ENCODE measurements around the gene MAJIN.

MAJIN gene

DNA sequence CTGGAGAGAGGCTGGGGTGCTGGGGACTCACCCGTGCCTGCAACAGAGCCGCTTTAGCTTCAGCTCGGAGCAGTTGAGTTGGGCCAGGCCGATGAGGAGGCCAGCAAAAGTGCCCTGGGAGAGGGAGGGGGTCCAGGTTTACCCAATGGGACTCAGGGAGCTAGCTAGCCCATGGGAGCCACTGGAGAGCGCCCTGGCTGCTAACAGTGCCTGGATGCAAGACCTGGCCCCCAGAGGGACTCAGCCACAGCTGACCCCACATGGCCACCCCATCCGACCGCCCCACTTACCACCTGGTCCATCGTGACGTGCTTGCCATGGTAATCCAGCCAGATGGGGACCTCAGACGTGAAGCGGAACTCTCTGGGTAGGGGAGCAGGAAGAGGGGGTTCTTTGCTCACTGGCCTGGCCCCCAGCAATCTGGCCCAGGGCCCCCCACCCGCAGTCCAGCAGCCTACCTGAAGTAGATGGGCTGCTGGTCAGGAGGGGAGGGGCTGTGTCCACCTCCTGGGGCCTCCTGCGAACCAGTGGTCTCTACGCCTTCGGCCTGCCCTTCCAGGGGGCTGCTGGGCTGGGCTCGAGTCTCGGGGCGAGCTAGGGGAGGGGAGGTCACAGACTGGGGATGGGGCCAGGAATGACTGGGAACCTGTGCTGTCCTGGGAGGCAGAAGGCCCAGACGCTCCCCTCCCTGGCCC lies 74.4 kb downstream of the MAJIN start:
- no peak overlapping the region for H3K4me2 ChIP-seq (ENCODE audit: insufficient read depth, low read length)

DNA sequence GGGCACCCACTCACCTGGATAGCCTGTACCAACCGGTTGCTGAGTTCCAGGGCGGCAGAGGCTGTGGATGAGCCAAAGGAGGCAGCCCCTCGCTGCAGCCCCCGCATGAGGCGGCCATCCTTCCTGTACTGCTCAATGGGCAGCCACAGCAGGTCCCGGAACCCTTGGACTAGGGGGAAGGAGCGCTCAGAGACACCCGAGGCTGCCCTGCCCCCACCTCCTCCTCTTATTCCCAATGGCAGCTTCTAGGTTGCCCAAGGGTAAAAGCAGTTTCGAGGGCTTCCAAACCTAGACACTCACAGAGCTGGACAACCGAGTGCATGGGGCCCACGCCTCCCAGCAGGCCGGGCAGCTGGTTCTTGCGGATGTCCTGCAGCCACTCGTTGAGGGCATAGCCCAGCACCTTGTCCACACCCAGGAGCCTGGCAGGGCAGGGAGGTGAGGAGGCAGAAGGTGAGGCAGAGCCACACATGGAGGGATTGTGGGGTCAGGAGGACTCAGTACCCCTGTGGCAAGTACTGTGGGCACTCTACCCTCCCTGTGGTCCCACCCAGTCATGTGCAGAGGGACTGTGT lies 75.4 kb downstream of the MAJIN start:
- ATAC-seq (ENCODE audit: insufficient read depth, low read depth), result no peak

More for the DNA sequence above, 74.4 kb downstream of the MAJIN start:
- Histone ChIP-seq H3K36me3 (ENCODE audit: insufficient read depth, low read length) (peaks cover 57% of the 10 kb centered on the region), H2AFZ (ENCODE audit: low read depth, low read length) (no peak overlapping the region), H3K4me1 (ENCODE audit: insufficient read depth, low read length) (no peaks in the 10 kb centered on the region), H4K20me1 (ENCODE audit: insufficient read depth, low read length) (no peaks in the 10 kb centered on the region), H3K9me3 (ENCODE audit: insufficient read depth, low read length, severe bottlenecking) (no peaks in the 10 kb centered on the region), H3K79me2 (ENCODE audit: insufficient read depth, low read length) (no peaks in the 10 kb centered on the region), H3K27me3 (ENCODE audit: insufficient read depth, low read length, poor library complexity) (no peaks in the 10 kb centered on the region), H3K9ac (ENCODE audit: low read depth, low read length) (no peak overlapping the region), H3K27ac (ENCODE audit: low read length) (no peak overlapping the region), H3K4me3 (ENCODE audit: low read depth in 1 of 2, low read length in 2 of 2) (no peak overlapping the region)
- DNase-seq (no peak), ATAC-seq (ENCODE audit: insufficient read depth, low read depth) (no peak)
- TF ChIP-seq EZH2 (IDR thresholded peaks at IDR 0.05; ENCODE audit: borderline replicate concordance, low read depth, low read length, severe bottlenecking), result no peak
- TF ChIP-seq, protein P1, sequence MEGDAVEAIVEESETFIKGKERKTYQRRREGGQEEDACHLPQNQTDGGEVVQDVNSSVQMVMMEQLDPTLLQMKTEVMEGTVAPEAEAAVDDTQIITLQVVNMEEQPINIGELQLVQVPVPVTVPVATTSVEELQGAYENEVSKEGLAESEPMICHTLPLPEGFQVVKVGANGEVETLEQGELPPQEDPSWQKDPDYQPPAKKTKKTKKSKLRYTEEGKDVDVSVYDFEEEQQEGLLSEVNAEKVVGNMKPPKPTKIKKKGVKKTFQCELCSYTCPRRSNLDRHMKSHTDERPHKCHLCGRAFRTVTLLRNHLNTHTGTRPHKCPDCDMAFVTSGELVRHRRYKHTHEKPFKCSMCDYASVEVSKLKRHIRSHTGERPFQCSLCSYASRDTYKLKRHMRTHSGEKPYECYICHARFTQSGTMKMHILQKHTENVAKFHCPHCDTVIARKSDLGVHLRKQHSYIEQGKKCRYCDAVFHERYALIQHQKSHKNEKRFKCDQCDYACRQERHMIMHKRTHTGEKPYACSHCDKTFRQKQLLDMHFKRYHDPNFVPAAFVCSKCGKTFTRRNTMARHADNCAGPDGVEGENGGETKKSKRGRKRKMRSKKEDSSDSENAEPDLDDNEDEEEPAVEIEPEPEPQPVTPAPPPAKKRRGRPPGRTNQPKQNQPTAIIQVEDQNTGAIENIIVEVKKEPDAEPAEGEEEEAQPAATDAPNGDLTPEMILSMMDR (IDR thresholded peaks at IDR 0.05; ENCODE audit: borderline replicate concordance, extremely low read depth, low read length, poor library complexity, severe bottlenecking), result no peak

DNA sequence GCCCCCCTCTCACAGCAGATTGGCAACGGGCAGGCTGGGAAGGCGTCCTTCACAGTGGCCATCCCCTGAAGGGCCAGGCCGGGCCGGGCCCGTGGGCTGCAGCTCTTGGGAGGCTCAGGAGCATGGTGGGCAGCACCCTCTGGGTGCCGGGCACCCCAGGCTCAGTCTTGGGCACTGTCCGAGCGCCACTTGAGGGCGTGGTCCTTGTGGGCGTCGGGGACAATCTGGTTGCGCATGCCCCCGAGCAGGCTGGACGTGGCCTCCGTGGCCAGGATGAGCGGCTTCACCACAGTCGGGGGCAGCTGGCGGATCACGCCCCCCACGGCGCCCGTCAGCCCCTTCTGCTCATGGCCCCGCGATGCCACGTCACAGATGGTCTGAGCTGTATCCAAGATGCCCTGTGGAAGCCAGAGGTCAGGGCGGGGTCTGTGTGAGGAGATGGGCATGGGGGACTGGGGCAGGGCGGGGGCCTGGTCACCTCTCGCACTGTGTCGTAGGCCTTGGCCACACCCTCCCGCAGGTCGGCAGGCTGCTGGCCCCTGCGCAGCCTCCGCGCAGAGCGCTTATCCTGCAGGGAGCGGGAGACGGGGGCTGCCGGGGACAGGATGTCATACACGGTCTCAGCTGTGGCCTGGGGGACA lies 77.0 kb downstream of the MAJIN start:
- TF ChIP-seq, protein P1 (IDR thresholded peaks at IDR 0.05; ENCODE audit: borderline replicate concordance, extremely low read depth, low read length, poor library complexity, severe bottlenecking), result no peak
- TF ChIP-seq EZH2 (IDR thresholded peaks at IDR 0.05; ENCODE audit: borderline replicate concordance, low read depth, low read length, severe bottlenecking), result no peak
- no peaks in the 10 kb centered on the region for H3K27me3 ChIP-seq (ENCODE audit: insufficient read depth, low read length, poor library complexity)
- H4K20me1 ChIP-seq (ENCODE audit: insufficient read depth, low read length), result no peaks in the 10 kb centered on the region
- H3K36me3 ChIP-seq (ENCODE audit: insufficient read depth, low read length), result peaks cover 33% of the 10 kb centered on the region
- H3K4me2 ChIP-seq (ENCODE audit: insufficient read depth, low read length), result no peak overlapping the region
- no peak overlapping the region for H3K9ac ChIP-seq (ENCODE audit: low read depth, low read length)
- no peak for DNase-seq
- no peak for ATAC-seq (ENCODE audit: insufficient read depth, low read depth)
- H3K79me2 ChIP-seq (ENCODE audit: insufficient read depth, low read length), result no peaks in the 10 kb centered on the region
- H3K9me3 ChIP-seq (ENCODE audit: insufficient read depth, low read length, severe bottlenecking), result no peaks in the 10 kb centered on the region
- no peak overlapping the region for H3K4me3 ChIP-seq (ENCODE audit: low read depth in 1 of 2, low read length in 2 of 2)
- H3K4me1 ChIP-seq (ENCODE audit: insufficient read depth, low read length), result no peaks in the 10 kb centered on the region
- H3K27ac ChIP-seq (ENCODE audit: low read length), result no peak overlapping the region
- H2AFZ ChIP-seq (ENCODE audit: low read depth, low read length), result no peak overlapping the region

More for the DNA sequence above, 75.4 kb downstream of the MAJIN start:
- Histone ChIP-seq H3K4me2 (ENCODE audit: insufficient read depth, low read length) (no peak overlapping the region), H3K4me1 (ENCODE audit: insufficient read depth, low read length) (no peaks in the 10 kb centered on the region), H2AFZ (ENCODE audit: low read depth, low read length) (no peak overlapping the region), H3K9me3 (ENCODE audit: insufficient read depth, low read length, severe bottlenecking) (no peaks in the 10 kb centered on the region), H3K27ac (ENCODE audit: low read length) (no peak overlapping the region), H3K9ac (ENCODE audit: low read depth, low read length) (no peak overlapping the region), H4K20me1 (ENCODE audit: insufficient read depth, low read length) (no peaks in the 10 kb centered on the region), H3K4me3 (ENCODE audit: low read depth in 1 of 2, low read length in 2 of 2) (no peak overlapping the region), H3K36me3 (ENCODE audit: insufficient read depth, low read length) (peaks cover 48% of the 10 kb centered on the region), H3K27me3 (ENCODE audit: insufficient read depth, low read length, poor library complexity) (no peaks in the 10 kb centered on the region), H3K79me2 (ENCODE audit: insufficient read depth, low read length) (no peaks in the 10 kb centered on the region)
- TF ChIP-seq, protein P1 (IDR thresholded peaks at IDR 0.05; ENCODE audit: borderline replicate concordance, extremely low read depth, low read length, poor library complexity, severe bottlenecking), result no peak
- TF ChIP-seq EZH2 (IDR thresholded peaks at IDR 0.05; ENCODE audit: borderline replicate concordance, low read depth, low read length, severe bottlenecking), result no peak
- DNase-seq, result no peak

Data from DND-41 (cell line).